K562 (cell line): Measurements from ENCODE around the gene MAD2L1BP. TPM values are rescaled to one million over a fixed set of nuclear protein-coding genes. Genes with fewer than 3 reads are reported as not detected.
A peak's percentile ranks its signal among the peaks of the same experiment; 100 is the strongest.

Source experiments
- CCNT2 ChIP-seq: IDR thresholded peaks from 2 replicates; pipeline ENCODE4 v1.6.1; 2011; ENCODE audit warnings: borderline replicate concordance, low read depth, mild to moderate bottlenecking, moderate library complexity, mixed read lengths, low read length; ENCODE audit not compliant: insufficient read length; ENCODE audit errors: extremely low read depth
- CHCHD3 ChIP-seq: fragments of 250-450 bp; sonication (Bioruptor Pico); IDR thresholded peaks from 2 replicates; pipeline ENCODE4 v2.1.2; 2022; ENCODE audit warnings: mild to moderate bottlenecking
- ELF2 ChIP-seq: fragments of 250-450 bp; sonication (Bioruptor Pico); IDR thresholded peaks from 2 replicates; pipeline ENCODE4 v1.5.0; 2021; ENCODE audit warnings: mild to moderate bottlenecking
- FOXM1 ChIP-seq, 2 experiments: fragments of 450-650 bp in 1 of 2; sonication (generic) in 1 of 2; formaldehyde crosslinking in 1 of 2; IDR thresholded peaks; 2 replicates each; pipeline versions ENCODE4 v1.6.1 to v1.9.0; 2017 to 2022; ENCODE audit warnings: low read depth in 2 of 2, mild to moderate bottlenecking in 2 of 2, missing genetic modification reagents in 1 of 2, moderate library complexity in 1 of 2
- HDAC1 ChIP-seq, 2 experiments: fragments of 450-650 bp; IDR thresholded peaks; 2 replicates each; pipeline ENCODE4 v1.6.1; 2016 to 2017; ENCODE audit warnings: inconsistent platforms in 1 of 2, mild to moderate bottlenecking in 1 of 2, moderate library complexity in 1 of 2
- JUND ChIP-seq, 2 experiments: IDR thresholded peaks; 2 replicates in 1 of 2; 3 replicates in 1 of 2; pipeline ENCODE4 v1.6.1; 2011; ENCODE audit warnings: borderline replicate concordance in 2 of 2, low read depth in 2 of 2, low read length in 2 of 2, improper control_type of control experiment in 1 of 2, missing biosample characterization in 1 of 2, missing genetic modification characterization in 1 of 2, missing genetic modification reagents in 1 of 2
- KLF6 ChIP-seq: fragments of 250-450 bp; sonication (Bioruptor Pico); IDR thresholded peaks from 2 replicates; pipeline ENCODE4 v1.4.0; 2020; ENCODE audit warnings: mild to moderate bottlenecking, moderate library complexity, borderline replicate concordance
- MCM2 ChIP-seq: fragments of 450-650 bp; IDR thresholded peaks from 2 replicates; pipeline ENCODE4 v1.6.1; 2017; ENCODE audit warnings: low read depth, mild to moderate bottlenecking
- MCM7 ChIP-seq, 2 experiments: fragments of 450-650 bp; IDR thresholded peaks; 2 replicates each; pipeline ENCODE4 v1.6.1; 2016 to 2018
- NCOA4 ChIP-seq: fragments of 450-650 bp; IDR thresholded peaks from 2 replicates; pipeline ENCODE4 v1.6.1; 2018; ENCODE audit warnings: mild to moderate bottlenecking; ENCODE audit not compliant: partially characterized antibody
- PHB2 ChIP-seq: fragments of 450-650 bp; IDR thresholded peaks from 2 replicates; pipeline ENCODE4 v1.6.1; 2017; ENCODE audit warnings: low read depth
- ZNF133 ChIP-seq: fragments of 250-450 bp; sonication (Bioruptor Pico); IDR thresholded peaks from 2 replicates; pipeline ENCODE4 v1.4.0; 2020; ENCODE audit warnings: mild to moderate bottlenecking
- ZNF274 ChIP-seq: IDR thresholded peaks from 2 replicates; pipeline ENCODE4 v1.6.1; 2011; ENCODE audit warnings: low read depth, mild to moderate bottlenecking, low read length, moderate library complexity, borderline replicate concordance
- ZNF79 ChIP-seq: fragments of 250-450 bp; sonication (Bioruptor Pico); IDR thresholded peaks from 2 replicates; pipeline ENCODE4 v1.4.0; 2020; ENCODE audit warnings: low read depth, mild to moderate bottlenecking, moderate library complexity
- polyA plus RNA-seq, 8 experiments: library from polyadenylated mRNA; depleted of rRNA in 4 of 8; stranded (reverse) in 5 of 8; unstranded in 3 of 8; fragments of >200 nt; fragmentation: Nextera tagmentation in 2 of 8; fragmentation: Illumina TruSeq in 1 of 8; extraction: Ambion mirVana in 2 of 8; extraction: Trizol in 1 of 8; gene quantifications; 2 replicates each; pipeline versions ENCODE4 v1.2.1 to v1.2.3, GENCODE V29; 2011 to 2014; ENCODE audit warnings: inconsistent platforms in 1 of 8, missing spikeins in 1 of 8
- total RNA-seq, 7 experiments: library from RNA; depleted of rRNA in 6 of 7; stranded (reverse); fragments of >200 nt in 6 of 7; fragmentation: Illumina TruSeq in 2 of 7; extraction: Trizol in 2 of 7; gene quantifications; 2 replicates each; pipeline versions ENCODE4 v1.2.1 to v1.2.3, GENCODE V29; 2011 to 2021; ENCODE audit warnings: low replicate concordance in 1 of 7
- TF ChIP-seq, protein P1 (sequence below), 2 experiments: fragments of 150-350 bp in 1 of 2; IDR thresholded peaks; 2 replicates each; pipeline ENCODE4 v1.6.1; 2012 to 2016; ENCODE audit warnings: low read depth in 2 of 2, low read length in 2 of 2, mild to moderate bottlenecking in 1 of 2, moderate library complexity in 1 of 2
- TF ChIP-seq, protein P2 (sequence below): fragments of 450-650 bp; formaldehyde crosslinking; IDR thresholded peaks from 2 replicates; pipeline ENCODE4 v1.4.0; 2022; ENCODE audit warnings: mild to moderate bottlenecking, moderate library complexity
- TF ChIP-seq, protein P3 (sequence below): fragments of 450-650 bp; IDR thresholded peaks from one replicate; pipeline ENCODE4 v1.6.1; 2018; ENCODE audit warnings: mild to moderate bottlenecking, moderate library complexity; ENCODE audit not compliant: partially characterized antibody
- TF ChIP-seq, protein P4 (sequence below): fragments of 150-350 bp; conservative IDR thresholded peaks from 2 replicates; pipeline ENCODE4 v1.6.1; 2014; ENCODE audit warnings: low read length

Gene MAD2L1BP
- total and polyA plus RNA-seq, 9 of the 15 experiments (the other 6 are each of a cell fraction or from before 2014, with no cell fraction given), result 69.7 to 321 (median 111) TPM

DNA sequence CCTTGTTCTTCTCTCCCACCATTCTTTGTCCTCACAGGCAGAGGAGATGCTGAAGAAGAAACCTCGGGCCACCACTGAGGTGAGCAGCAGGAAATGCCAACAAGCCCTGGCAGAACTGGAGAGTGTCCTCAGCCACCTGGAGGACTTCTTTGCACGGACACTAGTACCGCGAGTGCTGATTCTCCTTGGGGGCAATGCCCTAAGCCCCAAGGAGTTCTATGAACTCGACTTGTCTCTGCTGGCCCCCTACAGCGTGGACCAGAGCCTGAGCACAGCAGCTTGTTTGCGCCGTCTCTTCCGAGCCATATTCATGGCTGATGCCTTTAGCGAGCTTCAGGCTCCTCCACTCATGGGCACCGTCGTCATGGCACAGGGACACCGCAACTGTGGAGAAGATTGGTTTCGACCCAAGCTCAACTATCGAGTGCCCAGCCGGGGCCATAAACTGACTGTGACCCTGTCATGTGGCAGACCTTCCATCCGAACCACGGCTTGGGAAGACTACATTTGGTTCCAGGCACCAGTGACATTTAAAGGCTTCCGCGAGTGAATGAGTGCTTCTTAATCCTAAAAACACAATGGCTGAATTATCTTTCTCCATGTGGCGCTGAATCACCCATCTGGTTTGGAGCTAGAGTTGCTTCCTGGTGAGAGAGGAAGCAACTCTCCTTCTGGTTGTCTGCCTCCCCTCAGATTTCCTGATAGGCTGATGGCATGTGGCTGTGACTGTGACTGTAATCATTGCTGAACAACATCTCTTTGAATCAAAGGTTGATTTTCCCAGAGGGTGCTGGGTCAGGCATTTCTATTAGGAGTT, 4.6 kb downstream of the MAD2L1BP start (continued):
- TF ChIP-seq NCOA4, result no peak
- TF ChIP-seq CHCHD3 (CRISPR knock-in tag), result no peak
- TF ChIP-seq, protein P1, sequence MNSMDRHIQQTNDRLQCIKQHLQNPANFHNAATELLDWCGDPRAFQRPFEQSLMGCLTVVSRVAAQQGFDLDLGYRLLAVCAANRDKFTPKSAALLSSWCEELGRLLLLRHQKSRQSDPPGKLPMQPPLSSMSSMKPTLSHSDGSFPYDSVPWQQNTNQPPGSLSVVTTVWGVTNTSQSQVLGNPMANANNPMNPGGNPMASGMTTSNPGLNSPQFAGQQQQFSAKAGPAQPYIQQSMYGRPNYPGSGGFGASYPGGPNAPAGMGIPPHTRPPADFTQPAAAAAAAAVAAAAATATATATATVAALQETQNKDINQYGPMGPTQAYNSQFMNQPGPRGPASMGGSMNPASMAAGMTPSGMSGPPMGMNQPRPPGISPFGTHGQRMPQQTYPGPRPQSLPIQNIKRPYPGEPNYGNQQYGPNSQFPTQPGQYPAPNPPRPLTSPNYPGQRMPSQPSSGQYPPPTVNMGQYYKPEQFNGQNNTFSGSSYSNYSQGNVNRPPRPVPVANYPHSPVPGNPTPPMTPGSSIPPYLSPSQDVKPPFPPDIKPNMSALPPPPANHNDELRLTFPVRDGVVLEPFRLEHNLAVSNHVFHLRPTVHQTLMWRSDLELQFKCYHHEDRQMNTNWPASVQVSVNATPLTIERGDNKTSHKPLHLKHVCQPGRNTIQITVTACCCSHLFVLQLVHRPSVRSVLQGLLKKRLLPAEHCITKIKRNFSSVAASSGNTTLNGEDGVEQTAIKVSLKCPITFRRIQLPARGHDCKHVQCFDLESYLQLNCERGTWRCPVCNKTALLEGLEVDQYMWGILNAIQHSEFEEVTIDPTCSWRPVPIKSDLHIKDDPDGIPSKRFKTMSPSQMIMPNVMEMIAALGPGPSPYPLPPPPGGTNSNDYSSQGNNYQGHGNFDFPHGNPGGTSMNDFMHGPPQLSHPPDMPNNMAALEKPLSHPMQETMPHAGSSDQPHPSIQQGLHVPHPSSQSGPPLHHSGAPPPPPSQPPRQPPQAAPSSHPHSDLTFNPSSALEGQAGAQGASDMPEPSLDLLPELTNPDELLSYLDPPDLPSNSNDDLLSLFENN (IDR thresholded peaks at IDR 0.05; ENCODE audit: low read depth in 2 of 2, low read length in 2 of 2), result no peak
- TF ChIP-seq ZNF274, result no peak
- TF ChIP-seq KLF6, result peak; percentile 68; the same call in 1 of the 2 replicates
- no peak for TF ChIP-seq MCM7 (IDR thresholded peaks at IDR 0.05)
- TF ChIP-seq, protein P2, sequence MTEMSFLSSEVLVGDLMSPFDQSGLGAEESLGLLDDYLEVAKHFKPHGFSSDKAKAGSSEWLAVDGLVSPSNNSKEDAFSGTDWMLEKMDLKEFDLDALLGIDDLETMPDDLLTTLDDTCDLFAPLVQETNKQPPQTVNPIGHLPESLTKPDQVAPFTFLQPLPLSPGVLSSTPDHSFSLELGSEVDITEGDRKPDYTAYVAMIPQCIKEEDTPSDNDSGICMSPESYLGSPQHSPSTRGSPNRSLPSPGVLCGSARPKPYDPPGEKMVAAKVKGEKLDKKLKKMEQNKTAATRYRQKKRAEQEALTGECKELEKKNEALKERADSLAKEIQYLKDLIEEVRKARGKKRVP, result no peak
- TF ChIP-seq HDAC1 (IDR thresholded peaks at IDR 0.05), result peak in 1 of 2 experiments; percentile 91; a peak in 2 of 4 replicates
- no peak for TF ChIP-seq ZNF79 (CRISPR knock-in tag)
- TF ChIP-seq, protein P3, sequence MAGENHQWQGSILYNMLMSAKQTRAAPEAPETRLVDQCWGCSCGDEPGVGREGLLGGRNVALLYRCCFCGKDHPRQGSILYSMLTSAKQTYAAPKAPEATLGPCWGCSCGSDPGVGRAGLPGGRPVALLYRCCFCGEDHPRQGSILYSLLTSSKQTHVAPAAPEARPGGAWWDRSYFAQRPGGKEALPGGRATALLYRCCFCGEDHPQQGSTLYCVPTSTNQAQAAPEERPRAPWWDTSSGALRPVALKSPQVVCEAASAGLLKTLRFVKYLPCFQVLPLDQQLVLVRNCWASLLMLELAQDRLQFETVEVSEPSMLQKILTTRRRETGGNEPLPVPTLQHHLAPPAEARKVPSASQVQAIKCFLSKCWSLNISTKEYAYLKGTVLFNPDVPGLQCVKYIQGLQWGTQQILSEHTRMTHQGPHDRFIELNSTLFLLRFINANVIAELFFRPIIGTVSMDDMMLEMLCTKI, result no peak
- peak; percentile 47; the same call in 1 of the 2 replicates for TF ChIP-seq FOXM1 (IDR thresholded peaks at IDR 0.05; ENCODE audit: low read depth)
- no peak for TF ChIP-seq FOXM1 (CRISPR knock-in tag; IDR thresholded peaks at IDR 0.05; ENCODE audit: low read depth)
- TF ChIP-seq JUND (IDR thresholded peaks at IDR 0.05; ENCODE audit: borderline replicate concordance, low read depth, low read length), result peak; percentile 91
- TF ChIP-seq JUND (tag; IDR thresholded peaks at IDR 0.05; ENCODE audit: borderline replicate concordance, low read depth, low read length), result peak; percentile 53; the same call in 1 of the 3 replicates
- TF ChIP-seq MCM2, result no peak
- TF ChIP-seq CCNT2, result peak; percentile 17
- no peak for TF ChIP-seq ZNF133 (CRISPR knock-in tag)
- TF ChIP-seq, protein P4, sequence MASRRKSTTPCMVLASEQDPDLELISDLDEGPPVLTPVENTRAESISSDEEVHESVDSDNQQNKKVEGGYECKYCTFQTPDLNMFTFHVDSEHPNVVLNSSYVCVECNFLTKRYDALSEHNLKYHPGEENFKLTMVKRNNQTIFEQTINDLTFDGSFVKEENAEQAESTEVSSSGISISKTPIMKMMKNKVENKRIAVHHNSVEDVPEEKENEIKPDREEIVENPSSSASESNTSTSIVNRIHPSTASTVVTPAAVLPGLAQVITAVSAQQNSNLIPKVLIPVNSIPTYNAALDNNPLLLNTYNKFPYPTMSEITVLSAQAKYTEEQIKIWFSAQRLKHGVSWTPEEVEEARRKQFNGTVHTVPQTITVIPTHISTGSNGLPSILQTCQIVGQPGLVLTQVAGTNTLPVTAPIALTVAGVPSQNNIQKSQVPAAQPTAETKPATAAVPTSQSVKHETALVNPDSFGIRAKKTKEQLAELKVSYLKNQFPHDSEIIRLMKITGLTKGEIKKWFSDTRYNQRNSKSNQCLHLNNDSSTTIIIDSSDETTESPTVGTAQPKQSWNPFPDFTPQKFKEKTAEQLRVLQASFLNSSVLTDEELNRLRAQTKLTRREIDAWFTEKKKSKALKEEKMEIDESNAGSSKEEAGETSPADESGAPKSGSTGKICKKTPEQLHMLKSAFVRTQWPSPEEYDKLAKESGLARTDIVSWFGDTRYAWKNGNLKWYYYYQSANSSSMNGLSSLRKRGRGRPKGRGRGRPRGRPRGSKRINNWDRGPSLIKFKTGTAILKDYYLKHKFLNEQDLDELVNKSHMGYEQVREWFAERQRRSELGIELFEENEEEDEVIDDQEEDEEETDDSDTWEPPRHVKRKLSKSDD, result no peak
- peak; percentile 72 for TF ChIP-seq ELF2 (CRISPR knock-in tag)
- no peak for TF ChIP-seq PHB2
